Measurements from ENCODE around the gene ZEB1. TPM values are rescaled to one million over a fixed set of nuclear protein-coding genes. Genes with fewer than 3 reads are reported as not detected.

ZEB1 gene
- total and polyA plus RNA-seq, 2 of the 8 experiments (the other 6 are each of a cell fraction or from before 2014, with no cell fraction given) = 0.08 to 0.15 TPM

- Histone ChIP-seq H4K5ac (ENCODE audit: insufficient read length, low read depth, low read length) (no peak overlapping the region), H3K36me3 (ENCODE audit: control insufficient read depth in 2 of 4, insufficient read depth in 4 of 4, low read length in 3 of 4) (no peaks in the 10 kb centered on the region), H3K56ac (replicated peaks; ENCODE audit: insufficient read length, low read depth, low read length) (no peak overlapping the region), H3K14ac (ENCODE audit: insufficient read length) (no peak overlapping the region), H3K9ac (replicated peaks in 1 of 4; ENCODE audit: extremely low read depth in 1 of 4, low read depth in 3 of 4, low read length in 3 of 4) (no peak overlapping the region), H3K23me2 (ENCODE audit: low read depth, low read length) (no peaks in the 10 kb centered on the region), H3K23ac (ENCODE audit: insufficient read length) (no peak overlapping the region), H3K4me1 (replicated peaks in 1 of 4; ENCODE audit: control insufficient read depth in 3 of 4, insufficient read depth in 4 of 4, low read length in 3 of 4) (no peaks in the 10 kb centered on the region), H3K27ac (ENCODE audit: low read depth, low read length) (no peak overlapping the region), H2BK20ac (ENCODE audit: low read length) (no peak overlapping the region), H4K20me1 (replicated peaks in 1 of 2; ENCODE audit: control insufficient read depth in 1 of 2, insufficient read depth in 2 of 2, low read length in 2 of 2) (no peaks in the 10 kb centered on the region), H4K91ac (replicated peaks; ENCODE audit: insufficient read length, low read length) (no peak overlapping the region), H3K79me1 (ENCODE audit: low read depth, low read length) (no peaks in the 10 kb centered on the region), H2AK5ac (ENCODE audit: low read depth, low read length) (no peak overlapping the region), H4K8ac (ENCODE audit: extremely low read depth, insufficient read depth, low read length) (no peak overlapping the region), H3K9me3 (ENCODE audit: insufficient read depth in 2 of 2, low read depth in 1 of 2, low read length in 1 of 2) (no peaks in the 10 kb centered on the region), H2BK15ac (ENCODE audit: low read length) (no peak overlapping the region), H3K18ac (ENCODE audit: extremely low read depth, low read length) (no peak overlapping the region), H2BK120ac (replicated peaks; ENCODE audit: low read depth, low read length) (no peak overlapping the region), H3K4ac (replicated peaks; ENCODE audit: insufficient read length, low read depth, low read length) (no peak overlapping the region), H2BK12ac (ENCODE audit: low read depth, low read length) (no peak overlapping the region), H3K27me3 (replicated peaks in 1 of 4; ENCODE audit: control insufficient read depth in 3 of 4, extremely low read depth in 1 of 4, insufficient read depth in 3 of 4, low read length in 3 of 4) (no peaks in the 10 kb centered on the region), H3K4me3 (ENCODE audit: extremely low read depth in 1 of 4, insufficient read depth in 2 of 4, low read depth in 3 of 4, low read length in 4 of 4) (no peak overlapping the region), H2AFZ (ENCODE audit: low read length) (no peak overlapping the region), H3K79me2 (ENCODE audit: control insufficient read depth in 1 of 2, insufficient read depth in 2 of 2, low read length in 2 of 2) (no peaks in the 10 kb centered on the region), H2BK5ac (ENCODE audit: low read depth, low read length) (no peak overlapping the region), H3K4me2 (ENCODE audit: insufficient read depth in 1 of 2, low read depth in 2 of 2, low read length in 2 of 2) (no peak overlapping the region)
- no peak for FAIRE-seq
- WGBS, 2 experiments (ENCODE audit: extremely low coverage in 1 of 2, insufficient coverage in 1 of 2, insufficient read length in 1 of 2, insufficient replicate concordance in 2 of 2, low coverage in 1 of 2, low lambda C conversion rate in 2 of 2, missing lambda C conversion rate in 1 of 2) = 88% methylated on average over 1 of the region's 1 CpG; no CpG with 5 or more reads in 1 of the 2 experiments
- POLR2A ChIA-PET (ENCODE audit: partially characterized antibody) = no interaction called here
- CTCF ChIA-PET (ENCODE audit: partially characterized antibody) = no interaction called here
- no peak for DNase-seq (ENCODE audit: low read depth in 1 of 2, low spot score in 2 of 2)
- TF ChIP-seq, protein P1, sequence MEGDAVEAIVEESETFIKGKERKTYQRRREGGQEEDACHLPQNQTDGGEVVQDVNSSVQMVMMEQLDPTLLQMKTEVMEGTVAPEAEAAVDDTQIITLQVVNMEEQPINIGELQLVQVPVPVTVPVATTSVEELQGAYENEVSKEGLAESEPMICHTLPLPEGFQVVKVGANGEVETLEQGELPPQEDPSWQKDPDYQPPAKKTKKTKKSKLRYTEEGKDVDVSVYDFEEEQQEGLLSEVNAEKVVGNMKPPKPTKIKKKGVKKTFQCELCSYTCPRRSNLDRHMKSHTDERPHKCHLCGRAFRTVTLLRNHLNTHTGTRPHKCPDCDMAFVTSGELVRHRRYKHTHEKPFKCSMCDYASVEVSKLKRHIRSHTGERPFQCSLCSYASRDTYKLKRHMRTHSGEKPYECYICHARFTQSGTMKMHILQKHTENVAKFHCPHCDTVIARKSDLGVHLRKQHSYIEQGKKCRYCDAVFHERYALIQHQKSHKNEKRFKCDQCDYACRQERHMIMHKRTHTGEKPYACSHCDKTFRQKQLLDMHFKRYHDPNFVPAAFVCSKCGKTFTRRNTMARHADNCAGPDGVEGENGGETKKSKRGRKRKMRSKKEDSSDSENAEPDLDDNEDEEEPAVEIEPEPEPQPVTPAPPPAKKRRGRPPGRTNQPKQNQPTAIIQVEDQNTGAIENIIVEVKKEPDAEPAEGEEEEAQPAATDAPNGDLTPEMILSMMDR (IDR thresholded peaks at IDR 0.05; ENCODE audit: control extremely low read depth in 1 of 3, insufficient read depth in 1 of 3, low read depth in 1 of 3, low read length in 3 of 3) = no peak
- no peak for TF ChIP-seq EP300 (IDR thresholded peaks at IDR 0.05; ENCODE audit: borderline replicate concordance in 1 of 2, low read depth in 2 of 2, low read length in 2 of 2)
- no peak for TF ChIP-seq SP2 (IDR thresholded peaks at IDR 0.05; ENCODE audit: low read length)
- TF ChIP-seq, protein P2, sequence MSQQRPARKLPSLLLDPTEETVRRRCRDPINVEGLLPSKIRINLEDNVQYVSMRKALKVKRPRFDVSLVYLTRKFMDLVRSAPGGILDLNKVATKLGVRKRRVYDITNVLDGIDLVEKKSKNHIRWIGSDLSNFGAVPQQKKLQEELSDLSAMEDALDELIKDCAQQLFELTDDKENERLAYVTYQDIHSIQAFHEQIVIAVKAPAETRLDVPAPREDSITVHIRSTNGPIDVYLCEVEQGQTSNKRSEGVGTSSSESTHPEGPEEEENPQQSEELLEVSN (IDR thresholded peaks at IDR 0.05) = no peak
- no peak for TF ChIP-seq SUZ12 (IDR thresholded peaks at IDR 0.05; ENCODE audit: low read length)
- no peak for TF ChIP-seq BRCA1 (IDR thresholded peaks at IDR 0.05; ENCODE audit: low read depth, low read length)
- no peak for TF ChIP-seq TBP (IDR thresholded peaks at IDR 0.05; ENCODE audit: low read depth, low read length)
- TF ChIP-seq NANOG (IDR thresholded peaks at IDR 0.05; ENCODE audit: insufficient read depth, low read depth, low read length, poor library complexity, severe bottlenecking) = no peak
- TF ChIP-seq HDAC6 (IDR thresholded peaks at IDR 0.05; ENCODE audit: low read depth, low read length) = no peak
- TF ChIP-seq CREB1 (IDR thresholded peaks at IDR 0.05) = no peak
- no peak for TF ChIP-seq KDM1A (IDR thresholded peaks at IDR 0.05; ENCODE audit: borderline replicate concordance, low read length)
- TF ChIP-seq POU5F1 (IDR thresholded peaks at IDR 0.05; ENCODE audit: low read depth, low read length) = no peak
Measured at GRCh38 chr10:31272841-31273240, 46.2 kb upstream of the ZEB1 start.
